Measurements from ENCODE around the gene CELSR1.

Gene CELSR1

GRCh38 chr22:46549563-46549840, 12.1 kb upstream of the CELSR1 start:
- Histone ChIP-seq H3K9ac (ENCODE audit: low read length) (no peak overlapping the region), H3K36me3 (replicated peaks; ENCODE audit: low read depth, low read length) (no peaks in the 10 kb centered on the region), H3K4me2 (ENCODE audit: low read length) (no peak overlapping the region), H4K20me1 (ENCODE audit: insufficient read depth, low read length) (no peaks in the 10 kb centered on the region), H3K4me3 (ENCODE audit: low read length) (no peak overlapping the region), H3K9me3 (ENCODE audit: insufficient read depth, low read length) (peaks cover 5% of the 10 kb centered on the region; the same call in 1 of the 2 replicates), H3K4me1 (ENCODE audit: low read length) (peaks cover 11% of the 10 kb centered on the region; the same call in 1 of the 2 replicates), H3K27me3 (ENCODE audit: low read depth, low read length) (peaks cover 48% of the 10 kb centered on the region), H3K79me2 (ENCODE audit: low read length) (no peaks in the 10 kb centered on the region), H3K27ac (ENCODE audit: low read length) (no peak overlapping the region), H2AFZ (ENCODE audit: low read depth, low read length) (no peak overlapping the region)
- TF ChIP-seq CTCF (IDR thresholded peaks at IDR 0.05; ENCODE audit: low read depth, low read length) = no peak
- TF ChIP-seq EZH2phosphoT487 (IDR thresholded peaks at IDR 0.05; ENCODE audit: low read depth) = no peak

- Histone ChIP-seq H3K4me2 (ENCODE audit: low read length) (no peak overlapping the region), H3K4me1 (ENCODE audit: low read length) (peaks cover 11% of the 10 kb centered on the region; the same call in 1 of the 2 replicates), H4K20me1 (ENCODE audit: insufficient read depth, low read length) (no peaks in the 10 kb centered on the region), H3K9ac (ENCODE audit: low read length) (no peak overlapping the region), H3K36me3 (replicated peaks; ENCODE audit: low read depth, low read length) (no peaks in the 10 kb centered on the region), H3K4me3 (ENCODE audit: low read length) (no peak overlapping the region), H3K27ac (ENCODE audit: low read length) (no peak overlapping the region), H3K9me3 (ENCODE audit: insufficient read depth, low read length) (peaks cover under 1% of the 10 kb centered on the region; the same call in 1 of the 2 replicates), H3K79me2 (ENCODE audit: low read length) (no peaks in the 10 kb centered on the region), H3K27me3 (ENCODE audit: low read depth, low read length) (peaks cover 44% of the 10 kb centered on the region), H2AFZ (ENCODE audit: low read depth, low read length) (no peak overlapping the region)
- TF ChIP-seq CTCF (IDR thresholded peaks at IDR 0.05; ENCODE audit: low read depth, low read length) = no peak
- no peak for TF ChIP-seq EZH2phosphoT487 (IDR thresholded peaks at IDR 0.05; ENCODE audit: low read depth)
Observed at GRCh38 chr22:46547883-46548244, 10.4 kb upstream of the CELSR1 start.

GRCh38 chr22:46547179-46547882, 9.9 kb upstream of the CELSR1 start:
- Histone ChIP-seq H3K9me3 (ENCODE audit: insufficient read depth, low read length) (no peaks in the 10 kb centered on the region), H3K9ac (ENCODE audit: low read length) (no peak overlapping the region), H2AFZ (ENCODE audit: low read depth, low read length) (no peak overlapping the region), H3K4me2 (ENCODE audit: low read length) (no peak overlapping the region), H3K27me3 (ENCODE audit: low read depth, low read length) (peaks cover 44% of the 10 kb centered on the region), H3K27ac (ENCODE audit: low read length) (no peak overlapping the region), H3K79me2 (ENCODE audit: low read length) (no peaks in the 10 kb centered on the region), H4K20me1 (ENCODE audit: insufficient read depth, low read length) (peaks cover 4% of the 10 kb centered on the region; the same call in 1 of the 2 replicates), H3K36me3 (replicated peaks; ENCODE audit: low read depth, low read length) (no peaks in the 10 kb centered on the region), H3K4me1 (ENCODE audit: low read length) (peaks cover 11% of the 10 kb centered on the region; the same call in 1 of the 2 replicates), H3K4me3 (ENCODE audit: low read length) (no peak overlapping the region)
- TF ChIP-seq CTCF (IDR thresholded peaks at IDR 0.05; ENCODE audit: low read depth, low read length) = no peak
- no peak for TF ChIP-seq EZH2phosphoT487 (IDR thresholded peaks at IDR 0.05; ENCODE audit: low read depth)

GRCh38 chr22:46546466-46547178, 9.2 kb upstream of the CELSR1 start:
- Histone ChIP-seq H3K4me2 (ENCODE audit: low read length) (no peak overlapping the region), H3K9ac (ENCODE audit: low read length) (no peak overlapping the region), H3K27ac (ENCODE audit: low read length) (no peak overlapping the region), H3K4me3 (ENCODE audit: low read length) (no peak overlapping the region), H3K79me2 (ENCODE audit: low read length) (no peaks in the 10 kb centered on the region), H3K4me1 (ENCODE audit: low read length) (peaks cover 11% of the 10 kb centered on the region; the same call in 1 of the 2 replicates), H3K36me3 (replicated peaks; ENCODE audit: low read depth, low read length) (no peaks in the 10 kb centered on the region), H2AFZ (ENCODE audit: low read depth, low read length) (no peak overlapping the region), H3K9me3 (ENCODE audit: insufficient read depth, low read length) (no peaks in the 10 kb centered on the region), H3K27me3 (ENCODE audit: low read depth, low read length) (peaks cover 48% of the 10 kb centered on the region), H4K20me1 (ENCODE audit: insufficient read depth, low read length) (peaks cover 4% of the 10 kb centered on the region; the same call in 1 of the 2 replicates)
- TF ChIP-seq EZH2phosphoT487 (IDR thresholded peaks at IDR 0.05; ENCODE audit: low read depth) (no peak), CTCF (IDR thresholded peaks at IDR 0.05; ENCODE audit: low read depth, low read length) (no peak)

Measured in OCI-LY3 (cell line).